ENCODE data around the gene ETFA.
"Not testable (repeated sequence)": the region's sequence is repeated elsewhere in the genome, so short reads cannot be mapped to it uniquely, and the experiment has no call there.

The ETFA gene

DNA sequence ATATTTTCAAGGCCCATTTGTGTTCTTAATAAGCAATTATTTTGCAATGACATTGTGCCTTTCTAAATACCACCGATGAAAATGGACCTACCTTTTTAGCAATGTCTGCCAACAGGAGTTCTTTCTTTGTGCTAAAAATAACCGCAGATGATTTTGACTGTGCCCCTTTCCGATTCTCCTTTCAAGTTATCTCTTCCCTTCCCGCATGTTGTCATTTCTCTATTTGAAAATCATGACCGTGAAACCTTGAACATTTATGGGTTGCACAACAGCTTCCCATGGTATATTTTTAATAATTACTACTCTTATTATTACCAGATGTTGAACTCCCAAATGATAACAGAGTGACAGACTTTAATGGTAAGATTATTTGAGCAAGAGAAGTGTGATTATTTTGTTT is 10.3 kb upstream of the ETFA start:
- no peak overlapping the region for H3K4me3 ChIP-seq (ENCODE audit: low read depth, low read length)
- TF ChIP-seq, protein P1, sequence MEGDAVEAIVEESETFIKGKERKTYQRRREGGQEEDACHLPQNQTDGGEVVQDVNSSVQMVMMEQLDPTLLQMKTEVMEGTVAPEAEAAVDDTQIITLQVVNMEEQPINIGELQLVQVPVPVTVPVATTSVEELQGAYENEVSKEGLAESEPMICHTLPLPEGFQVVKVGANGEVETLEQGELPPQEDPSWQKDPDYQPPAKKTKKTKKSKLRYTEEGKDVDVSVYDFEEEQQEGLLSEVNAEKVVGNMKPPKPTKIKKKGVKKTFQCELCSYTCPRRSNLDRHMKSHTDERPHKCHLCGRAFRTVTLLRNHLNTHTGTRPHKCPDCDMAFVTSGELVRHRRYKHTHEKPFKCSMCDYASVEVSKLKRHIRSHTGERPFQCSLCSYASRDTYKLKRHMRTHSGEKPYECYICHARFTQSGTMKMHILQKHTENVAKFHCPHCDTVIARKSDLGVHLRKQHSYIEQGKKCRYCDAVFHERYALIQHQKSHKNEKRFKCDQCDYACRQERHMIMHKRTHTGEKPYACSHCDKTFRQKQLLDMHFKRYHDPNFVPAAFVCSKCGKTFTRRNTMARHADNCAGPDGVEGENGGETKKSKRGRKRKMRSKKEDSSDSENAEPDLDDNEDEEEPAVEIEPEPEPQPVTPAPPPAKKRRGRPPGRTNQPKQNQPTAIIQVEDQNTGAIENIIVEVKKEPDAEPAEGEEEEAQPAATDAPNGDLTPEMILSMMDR (IDR thresholded peaks at IDR 0.05; ENCODE audit: insufficient read depth, low read length, missing control alignments) = no peak

DNA sequence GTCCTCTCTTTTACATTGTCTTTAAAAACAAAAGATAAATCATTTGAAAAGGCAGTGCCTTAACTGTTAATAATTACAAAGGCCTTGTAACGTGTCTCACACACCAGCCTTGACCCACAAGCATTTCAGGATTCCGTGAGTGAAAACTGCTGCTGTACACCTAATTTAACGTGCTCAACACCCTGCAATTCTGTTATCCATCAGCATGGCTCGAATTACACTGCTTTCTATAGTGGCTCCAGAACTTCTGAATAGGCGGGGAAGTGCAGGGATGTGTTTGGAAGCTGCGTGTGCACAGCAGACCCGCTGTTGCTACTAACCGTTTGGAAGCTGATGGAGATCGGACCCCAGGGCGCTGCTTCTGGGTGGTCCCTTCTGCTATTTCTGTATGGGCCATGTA is 9.9 kb upstream of the ETFA start:
- no peak overlapping the region for H3K4me3 ChIP-seq (ENCODE audit: low read depth, low read length)
- ChIA-PET POLR2A (no interaction called here), CTCF (interaction anchor here (1.6 kb wide), 1 partner anchor 9 kb away, joined by 11 read pairs; no protein-coding TSS in a partner anchor)
- TF ChIP-seq, protein P1 (IDR thresholded peaks at IDR 0.05; ENCODE audit: insufficient read depth, low read length, missing control alignments) = no peak
- no peak for DNase-seq (ENCODE audit: low read depth, low spot score)

More for the DNA sequence above, 10.3 kb upstream of the ETFA start:
- no peak for DNase-seq (ENCODE audit: low read depth, low spot score)
- ChIA-PET POLR2A (no interaction called here), CTCF (interaction anchor here (1.6 kb wide), 1 partner anchor 9 kb away, joined by 11 read pairs; no protein-coding TSS in a partner anchor)

DNA sequence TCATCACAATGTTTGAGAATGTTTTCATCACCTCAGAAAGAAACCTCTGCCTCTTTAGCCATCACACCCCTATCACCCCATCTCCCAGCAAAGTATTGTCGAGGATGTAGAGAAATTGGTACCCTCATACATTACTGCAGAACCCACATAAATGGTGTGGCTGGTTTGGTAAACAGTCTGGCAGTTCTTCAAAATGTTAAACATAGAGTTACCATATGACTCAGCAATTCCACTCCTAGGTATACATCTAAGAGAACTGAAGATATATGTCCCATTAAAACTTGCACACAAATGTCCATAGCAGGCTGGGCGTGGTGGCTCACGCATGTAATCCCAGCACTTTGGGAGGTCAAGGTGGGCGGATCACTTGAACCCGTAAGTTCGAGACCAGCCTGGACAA is 8.7 kb upstream of the ETFA start:
- DNase-seq (ENCODE audit: low read depth, low spot score) = no peak
- H3K4me3 ChIP-seq (ENCODE audit: low read depth, low read length) = no peak overlapping the region
- TF ChIP-seq, protein P1 (IDR thresholded peaks at IDR 0.05; ENCODE audit: insufficient read depth, low read length, missing control alignments) = no peak
- CTCF ChIA-PET = no interaction called here
- POLR2A ChIA-PET = no interaction called here

DNA sequence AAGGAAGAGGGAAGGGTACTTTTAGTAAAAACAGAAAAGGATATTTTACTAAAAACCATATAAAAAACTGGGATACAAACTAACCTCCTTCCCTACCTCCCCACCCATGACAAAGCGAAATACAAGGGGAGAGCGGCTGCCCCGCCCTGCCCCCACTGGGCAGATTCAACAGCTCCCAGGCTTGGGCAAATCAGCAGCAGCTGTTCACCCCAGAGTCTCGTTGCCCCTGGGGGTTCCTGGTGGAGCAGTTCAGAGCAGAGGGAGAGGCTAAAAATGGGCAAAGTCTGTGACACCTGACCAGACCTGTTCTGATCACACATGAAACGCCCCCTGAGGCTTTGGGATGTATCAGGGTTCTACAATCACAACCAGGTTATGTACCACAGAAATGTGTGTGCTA is 2.5 kb upstream of the ETFA start:
- TF ChIP-seq, protein P1 (IDR thresholded peaks at IDR 0.05; ENCODE audit: insufficient read depth, low read length, missing control alignments) = no peak
- ChIA-PET CTCF (interaction anchor here (1.1 to 3.4 kb wide), 2 partner anchors 16 to 120 kb away, joined by 3 to 16 read pairs; no protein-coding TSS in a partner anchor), POLR2A (no interaction called here)
- no peak for DNase-seq (ENCODE audit: low read depth, low spot score)
- no peak overlapping the region for H3K4me3 ChIP-seq (ENCODE audit: low read depth, low read length)

DNA sequence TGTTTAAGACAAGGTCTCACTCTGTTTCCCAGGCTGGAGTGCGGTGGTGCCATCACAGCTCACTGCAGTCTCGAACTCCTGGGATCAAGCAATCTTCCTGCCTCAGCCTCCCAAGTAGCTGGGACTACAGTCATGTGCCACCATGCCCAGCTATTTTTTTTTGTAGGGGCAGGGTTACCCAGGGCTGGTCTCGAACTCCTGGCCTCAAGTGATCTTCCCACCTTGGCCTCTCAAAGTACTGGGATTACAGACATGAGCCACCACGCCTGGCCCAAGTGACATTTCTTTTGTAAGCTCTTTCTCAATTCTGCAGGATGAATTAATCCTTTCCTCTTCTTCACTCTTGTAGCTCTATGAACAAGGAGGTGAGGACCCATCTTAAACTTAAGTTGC is 1.9 kb upstream of the ETFA start:
- H3K4me3 ChIP-seq (ENCODE audit: low read depth, low read length); POLR2A ChIA-PET; DNase-seq (ENCODE audit: low read depth, low spot score): not testable (repeated sequence)
- CTCF ChIA-PET = interaction anchor here (0.9 to 1.1 kb wide), 3 partner anchors 17 to 120 kb away, joined by 3 to 6 read pairs (median 3); no protein-coding TSS in a partner anchor

DNA sequence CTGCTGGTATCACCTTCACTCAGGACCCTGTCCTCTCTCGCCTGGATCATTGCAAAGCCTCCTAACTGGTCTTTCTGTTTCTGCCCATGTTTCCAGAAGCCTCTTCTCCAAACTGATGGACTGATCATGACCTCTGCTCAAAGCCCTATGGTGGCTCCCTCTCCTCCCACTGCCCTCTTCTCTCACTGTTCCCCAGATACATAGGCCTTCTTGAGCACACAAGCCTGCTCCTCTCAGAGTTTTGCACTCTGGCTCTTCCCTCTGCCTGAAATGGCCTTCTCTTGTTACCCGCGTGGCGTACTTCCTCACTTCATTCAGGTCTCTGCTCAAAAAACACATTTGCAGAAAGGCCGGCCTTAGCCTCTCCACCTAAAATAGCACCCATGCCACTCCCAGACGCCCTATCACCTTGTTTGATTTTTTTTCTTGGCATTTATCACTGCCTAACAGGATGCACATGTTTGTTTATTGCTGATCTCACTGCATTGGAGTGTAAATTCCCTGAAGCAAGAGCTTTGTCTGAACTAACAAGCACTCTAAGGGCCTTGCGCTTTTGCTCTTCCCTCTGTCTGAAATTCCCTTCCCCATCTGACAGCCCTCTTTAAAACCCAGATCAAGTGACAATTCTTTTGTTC is 1.4 kb upstream of the ETFA start:
- CTCF ChIA-PET = interaction anchor here (0.9 to 1.1 kb wide), 3 partner anchors 17 to 119 kb away, joined by 3 to 6 read pairs (median 3); no protein-coding TSS in a partner anchor
- POLR2A ChIA-PET = no interaction called here
- no peak for DNase-seq (ENCODE audit: low read depth, low spot score)
- TF ChIP-seq, protein P1 (IDR thresholded peaks at IDR 0.05; ENCODE audit: insufficient read depth, low read length, missing control alignments) = no peak
- no peak overlapping the region for H3K4me3 ChIP-seq (ENCODE audit: low read depth, low read length)
